ENCODE results near the gene HSPA14. TPM values are rescaled to one million over a fixed set of nuclear protein-coding genes. Genes with fewer than 3 reads are reported as not detected.

Gene HSPA14, protein sequence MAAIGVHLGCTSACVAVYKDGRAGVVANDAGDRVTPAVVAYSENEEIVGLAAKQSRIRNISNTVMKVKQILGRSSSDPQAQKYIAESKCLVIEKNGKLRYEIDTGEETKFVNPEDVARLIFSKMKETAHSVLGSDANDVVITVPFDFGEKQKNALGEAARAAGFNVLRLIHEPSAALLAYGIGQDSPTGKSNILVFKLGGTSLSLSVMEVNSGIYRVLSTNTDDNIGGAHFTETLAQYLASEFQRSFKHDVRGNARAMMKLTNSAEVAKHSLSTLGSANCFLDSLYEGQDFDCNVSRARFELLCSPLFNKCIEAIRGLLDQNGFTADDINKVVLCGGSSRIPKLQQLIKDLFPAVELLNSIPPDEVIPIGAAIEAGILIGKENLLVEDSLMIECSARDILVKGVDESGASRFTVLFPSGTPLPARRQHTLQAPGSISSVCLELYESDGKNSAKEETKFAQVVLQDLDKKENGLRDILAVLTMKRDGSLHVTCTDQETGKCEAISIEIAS
- total RNA-seq (2021; fragmentation: NEBNext Ultra II Directional; extraction: Animal tissue kit (Norgen Biotek cat#: 25700)): 32.9 and 36.4 TPM in 2 replicates
- polyA plus RNA-seq (2011; rRNA removed): 11.9 and 20.5 TPM in 2 replicates
- 25.8 TPM for polyA plus RNA-seq (2011; cell fraction: cytosol; rRNA removed)
- 5.2 TPM for polyA plus RNA-seq (2011; cell fraction: nucleus; rRNA removed)
- polyA plus RNA-seq (2012, experiment 1 of 2): 21.0 to 27.2 TPM (median 23.5 TPM) in 4 replicates
- 3.9 TPM for polyA plus RNA-seq (2012, experiment 2 of 2)
- 24.2 TPM for polyA plus RNA-seq (2013, experiment 1 of 2)
- polyA plus RNA-seq (2013, experiment 2 of 2): 25.6 TPM
- 9.9 and 14.0 TPM in 2 replicates for polyA minus RNA-seq (2011; rRNA and poly(A)+ RNA removed)
- polyA minus RNA-seq (2011; cell fraction: cytosol; rRNA and poly(A)+ RNA removed): 10.1 TPM
- polyA minus RNA-seq (2011; cell fraction: nucleus; rRNA and poly(A)+ RNA removed): 8.8 TPM
- long read RNA-seq, experiment 1, transcript HSPA14-201 (14 exons, 1,904 nt): major isoform, 24 of 49 reads
- long read RNA-seq, experiment 1, partial matches to known transcripts: 21 of 49 reads
- long read RNA-seq, experiment 1, other reads (novel, unspliced or antisense): 3 of 49 reads
- long read RNA-seq, experiment 2, transcript HSPA14-201 (14 exons, 1,904 nt): major isoform, 50 of 70 reads
- long read RNA-seq, experiment 2, partial matches to known transcripts: 13 of 70 reads
- long read RNA-seq, experiment 2, other reads (novel, unspliced or antisense): 7 of 70 reads

- H4K8ac ChIP-seq (ENCODE audit: extremely low read depth, insufficient read depth, low read length): peak within 1 kb of the TSS; percentile 97
- H4K91ac ChIP-seq (replicated peaks; ENCODE audit: insufficient read length, low read length): peak within 1 kb of the TSS; percentile 89
- H3K56ac ChIP-seq (replicated peaks; ENCODE audit: insufficient read length, low read depth, low read length): peak within 1 kb of the TSS; percentile 91
- H3K36me3 ChIP-seq (ENCODE audit: control insufficient read depth in 2 of 4, insufficient read depth in 4 of 4, low read length in 3 of 4): peaks cover 19 to 30% (median 21%) of the 10 kb centered on the region in 4 experiments
- peak within 1 kb of the TSS; percentile 91 for H3K27ac ChIP-seq (ENCODE audit: low read depth, low read length)
- H3K14ac ChIP-seq (ENCODE audit: insufficient read length): no peak within 1 kb of the TSS
- peak within 1 kb of the TSS; percentile 87 to 93 (median 91) for H3K4me3 ChIP-seq (ENCODE audit: extremely low read depth in 1 of 4, insufficient read depth in 2 of 4, low read depth in 3 of 4, low read length in 4 of 4)
- H2AK5ac ChIP-seq (ENCODE audit: low read depth, low read length): 0 out of 2 replicates have a peak within 1 kb of the TSS, but pooled peaks have one; percentile 83
- no peaks in the 10 kb centered on the region for H3K9me3 ChIP-seq (ENCODE audit: insufficient read depth in 2 of 2, low read depth in 1 of 2, low read length in 1 of 2)
- DNase-seq (ENCODE audit: low read depth in 1 of 2, low spot score in 2 of 2) (peak; percentile 97 to 98), FAIRE-seq (no peak)
- H2BK120ac ChIP-seq (replicated peaks; ENCODE audit: low read depth, low read length): no peak within 1 kb of the TSS
- H3K27me3 ChIP-seq (replicated peaks in 1 of 4; ENCODE audit: control insufficient read depth in 3 of 4, extremely low read depth in 1 of 4, insufficient read depth in 3 of 4, low read length in 3 of 4): no peaks in the 10 kb centered on the region
- peak within 1 kb of the TSS; percentile 95 for H2BK5ac ChIP-seq (ENCODE audit: low read depth, low read length)
- H2BK20ac ChIP-seq (ENCODE audit: low read length): no peak within 1 kb of the TSS
- peak within 1 kb of the TSS; percentile 81 for H3K4ac ChIP-seq (replicated peaks; ENCODE audit: insufficient read length, low read depth, low read length)
- H2BK12ac ChIP-seq (ENCODE audit: low read depth, low read length): 0 out of 2 replicates have a peak within 1 kb of the TSS, but pooled peaks have one; percentile 82
- H2AFZ ChIP-seq (ENCODE audit: low read length): peak within 1 kb of the TSS; percentile 63
- H3K18ac ChIP-seq (ENCODE audit: extremely low read depth, low read length): peak within 1 kb of the TSS; percentile 93
- H3K79me1 ChIP-seq (ENCODE audit: low read depth, low read length): peaks cover 3% of the 10 kb centered on the region; the same call in 1 of the 2 replicates
- peak within 1 kb of the TSS; percentile 90 to 98 (median 94) for H3K9ac ChIP-seq (replicated peaks in 1 of 4; ENCODE audit: extremely low read depth in 1 of 4, low read depth in 3 of 4, low read length in 3 of 4)
- H3K4me1 ChIP-seq (replicated peaks in 1 of 4; ENCODE audit: control insufficient read depth in 3 of 4, insufficient read depth in 4 of 4, low read length in 3 of 4): peaks cover 0 to 8% (median 3%) of the 10 kb centered on the region in 4 experiments; a peak in 3 of 7 replicates
- ChIA-PET CTCF (ENCODE audit: partially characterized antibody) (interaction anchor here (0.6 to 3.0 kb wide), 11 partner anchors 9 to 340 kb away, joined by 3 to 19 read pairs (median 3); partner anchors contain the start of gene MEIG1), POLR2A (ENCODE audit: partially characterized antibody) (interaction anchor here (0.8 to 3.7 kb wide), 22 partner anchors 10 to 1488 kb away, joined by 3 to 32 read pairs (median 4); partner anchors contain the start of genes DCLRE1C and SUV39H2)
- H2BK15ac ChIP-seq (ENCODE audit: low read length): no peak within 1 kb of the TSS
- H3K79me2 ChIP-seq (ENCODE audit: control insufficient read depth in 1 of 2, insufficient read depth in 2 of 2, low read length in 2 of 2): peaks cover 9 to 36% of the 10 kb centered on the region in 2 experiments
- 3% methylated on average over 64 of the region's 72 CpGs; no CpG with 5 or more reads in 1 of the 2 experiments for WGBS, 2 experiments (ENCODE audit: extremely low coverage in 1 of 2, insufficient coverage in 1 of 2, insufficient read length in 1 of 2, insufficient replicate concordance in 2 of 2, low coverage in 1 of 2, low lambda C conversion rate in 2 of 2, missing lambda C conversion rate in 1 of 2)
- no peak within 1 kb of the TSS for H3K23ac ChIP-seq (ENCODE audit: insufficient read length)
- peaks cover 3 to 6% of the 10 kb centered on the region in 2 experiments for H4K20me1 ChIP-seq (replicated peaks in 1 of 2; ENCODE audit: control insufficient read depth in 1 of 2, insufficient read depth in 2 of 2, low read length in 2 of 2)
- peak within 1 kb of the TSS; percentile 96 for H4K5ac ChIP-seq (ENCODE audit: insufficient read length, low read depth, low read length)
- peaks cover 2% of the 10 kb centered on the region for H3K23me2 ChIP-seq (ENCODE audit: low read depth, low read length)
- H3K4me2 ChIP-seq (ENCODE audit: insufficient read depth in 1 of 2, low read depth in 2 of 2, low read length in 2 of 2): peak within 1 kb of the TSS; percentile 79 to 87
- TF ChIP-seq BCL11A (IDR thresholded peaks at IDR 0.05; ENCODE audit: low read depth in 2 of 2, low read length in 2 of 2) (no peak), YY1 (IDR thresholded peaks at IDR 0.05; ENCODE audit: low read depth, low read length) (peak; percentile 83), HDAC6 (IDR thresholded peaks at IDR 0.05; ENCODE audit: low read depth, low read length) (no peak), EZH2 (IDR thresholded peaks at IDR 0.05; ENCODE audit: low read depth, low read length, severe bottlenecking) (no peak), TAF7 (optimal IDR thresholded peaks at IDR 0.05; ENCODE audit: borderline replicate concordance, low read depth, low read length) (peak; percentile 93)
Measured at GRCh38 chr10:14837757-14838581, at the start of gene HSPA14, which contains the start of the genes CDNF and MSANTD7. HSPA14 (plus strand) TSS chr10:14838306; CDS start chr10:14838403, 97 bp downstream. CDNF (minus strand) TSS chr10:14838037; CDS start chr10:14837946, 91 bp downstream. MSANTD7 (plus strand) TSS chr10:14838306; CDS start chr10:14842285, 3,979 bp downstream.

Measured in H1 (cell line).